HepG2 (cell line): ENCODE results near the gene HOXA4. TPM values are rescaled to one million over a fixed set of nuclear protein-coding genes. Genes with fewer than 3 reads are reported as not detected.

Experiments
- ATAC-seq: fragments of 200-7000 bp; cut with Tn5 transposase; 3 replicates; pipeline ENCODE4 v1.9.1; 2020; ENCODE audit warnings: mild to moderate bottlenecking, moderate library complexity
- BruUV-seq: library from RNA; stranded (reverse); fragments of 400-500 nt; replicated peaks from 2 replicates; lab custom pipeline; 2021; lab: Mats Ljungman, UMichigan
- CTCF ChIA-PET: fragments of 300-600 bp; formaldehyde crosslinking; extraction: SDS; loops from one replicate; lab custom pipeline; 2021; ENCODE audit warnings: low total read pairs, inconsistent platforms, low intra/inter-chr PET ratio; lab: Yijun Ruan, JAX
- POLR2A ChIA-PET: fragments of 350-600 bp; sonication (Branson Sonifier 250); formaldehyde crosslinking; loops from one replicate; lab custom pipeline; 2020; ENCODE audit warnings: antibody characterized with exemption, inconsistent platforms; lab: Yijun Ruan, JAX
- DNase-seq: peaks from one replicate; pipeline ENCODE4 v3.0.0-alpha.2; 2015; ENCODE audit warnings: low spot score
- FAIRE-seq: peaks from 3 replicates; lab custom pipeline; 2011; peaks lifted over from hg19 to GRCh38; lab: Jason Lieb, UNC
- H2AFZ ChIP-seq: one replicate; pipeline ENCODE4 v1.6.1; 2011; ENCODE audit warnings: low read length, inconsistent platforms
- H3K27ac ChIP-seq: fragments of 300-600 bp; 3 replicates; pipeline ENCODE4 v1.8.0; 2011; ENCODE audit warnings: mixed run types, mild to moderate bottlenecking, mixed read lengths, low read length, inconsistent platforms; ENCODE audit not compliant: insufficient read depth; ENCODE audit errors: extremely low read length
- H3K27me3 ChIP-seq, 2 experiments: fragments of 200-600 bp in 1 of 2; 2 replicates in 1 of 2; 3 replicates in 1 of 2; pipeline versions ENCODE4 v1.6.0 to v1.8.0; 2011; ENCODE audit warnings: low read length in 2 of 2, mild to moderate bottlenecking in 2 of 2, moderate library complexity in 2 of 2, inconsistent platforms in 1 of 2; ENCODE audit not compliant: insufficient read depth in 2 of 2, control insufficient read depth in 1 of 2
- H3K36me3 ChIP-seq, 2 experiments: fragments of 200-600 bp in 1 of 2; replicated peaks in 1 of 2; 2 replicates in 1 of 2; 3 replicates in 1 of 2; pipeline versions ENCODE4 v1.5.1 to v1.8.0; 2011; ENCODE audit warnings: low read length in 2 of 2, inconsistent platforms in 1 of 2; ENCODE audit not compliant: insufficient read depth in 2 of 2, control insufficient read depth in 1 of 2
- H3K4me1 ChIP-seq: 2 replicates; pipeline ENCODE4 v1.5.1; 2012; ENCODE audit warnings: low read length, inconsistent platforms; ENCODE audit not compliant: insufficient read depth
- H3K4me2 ChIP-seq: 2 replicates; pipeline ENCODE4 v1.6.0; 2011; ENCODE audit warnings: low read depth, low read length, inconsistent platforms
- H3K4me3 ChIP-seq, 3 experiments: fragments of 200-600 bp in 1 of 3; sonication (generic), shearing (Covaris generic) in 1 of 3; replicated peaks in 1 of 3; 2 replicates each; pipeline ENCODE4 v1.5.1; 2011 to 2016; ENCODE audit warnings: low read length in 3 of 3, inconsistent platforms in 2 of 3, low read depth in 2 of 3, mild to moderate bottlenecking in 2 of 3, control low read depth in 1 of 3, mixed read lengths in 1 of 3; ENCODE audit not compliant: insufficient read depth in 1 of 3
- H3K79me2 ChIP-seq: one replicate; pipeline ENCODE4 v1.6.1; 2011; ENCODE audit warnings: low read length, inconsistent platforms; ENCODE audit not compliant: insufficient read depth
- H3K9ac ChIP-seq: 2 replicates; pipeline ENCODE4 v1.6.0; 2011; ENCODE audit warnings: mild to moderate bottlenecking, low read depth, low read length, inconsistent platforms; ENCODE audit not compliant: insufficient read depth
- H3K9me3 ChIP-seq: 2 replicates; pipeline ENCODE4 v1.5.1; 2012; ENCODE audit warnings: mild to moderate bottlenecking, low read length
- H4K20me1 ChIP-seq: 2 replicates; pipeline ENCODE4 v1.6.0; 2011; ENCODE audit warnings: inconsistent platforms, mild to moderate bottlenecking, low read length, moderate library complexity; ENCODE audit not compliant: insufficient read depth
- HINFP ChIP-seq: sonication (generic); formaldehyde crosslinking; IDR thresholded peaks from 2 replicates; pipeline ENCODE4 v1.4.0; 2020; ENCODE audit warnings: low read depth, mild to moderate bottlenecking, missing genetic modification reagents
- KDM2A ChIP-seq: sonication (generic); formaldehyde crosslinking; IDR thresholded peaks from 2 replicates; pipeline ENCODE4 v1.4.0; 2020; ENCODE audit warnings: low read depth, missing genetic modification reagents, borderline replicate concordance
- MIER3 ChIP-seq: IDR thresholded peaks from 2 replicates; pipeline ENCODE4 v1.6.1; 2016; ENCODE audit warnings: missing compliant biosample characterization, borderline replicate concordance
- POLR2AphosphoS2 ChIP-seq: IDR thresholded peaks from 2 replicates; pipeline ENCODE4 v1.6.1; 2011; ENCODE audit warnings: low read depth, low read length, improper control_type of control experiment
- THYN1 ChIP-seq: sonication (generic); formaldehyde crosslinking; IDR thresholded peaks from 2 replicates; pipeline ENCODE4 v1.8.1; 2023; ENCODE audit warnings: low read depth, mild to moderate bottlenecking, moderate library complexity, missing genetic modification reagents, borderline replicate concordance
- ZNF451 ChIP-seq: sonication (generic); formaldehyde crosslinking; IDR thresholded peaks from 2 replicates; pipeline ENCODE4 v1.5.0; 2020; ENCODE audit warnings: mild to moderate bottlenecking, missing genetic modification reagents
- ZNF572 ChIP-seq: sonication (generic); formaldehyde crosslinking; IDR thresholded peaks from 2 replicates; pipeline ENCODE4 v1.5.1; 2020; ENCODE audit warnings: mild to moderate bottlenecking, missing genetic modification reagents
- ZNF761 ChIP-seq: sonication (generic); formaldehyde crosslinking; conservative IDR thresholded peaks from 2 replicates; pipeline ENCODE4 v1.4.0; 2020; ENCODE audit warnings: mild to moderate bottlenecking, missing genetic modification reagents
- WGBS: methylation state at CpG from one replicate; pipeline ENCODE4 v1.1.6; 2017; ENCODE audit warnings: low lambda C conversion rate; 5-methylcytosine and 5-hydroxymethylcytosine counted together
- in situ Hi-C: cut with HindIII; loops from 2 replicates; pipeline ENCODE4 v1.10.0; 2017; ENCODE audit warnings: low pct_unique_long_range_greater_than_20kb; ENCODE audit not compliant: extremely low pct_ligation_motif_present
- intact Hi-C: fragments of 100-400 bp; cut with micrococcal nuclease; formaldehyde crosslinking; loops from one replicate; pipeline ENCODE4 v1.10.0; 2022; ENCODE audit not compliant: unreplicated experiment
- polyA plus RNA-seq, 8 experiments: library from polyadenylated mRNA; depleted of rRNA in 3 of 8; stranded (reverse) in 7 of 8; unstranded in 1 of 8; fragments of >200 nt; fragmentation: Illumina TruSeq in 4 of 8; extraction: Trizol in 4 of 8; gene quantifications; 2 replicates each; pipeline versions ENCODE4 v1.2.1 to v1.2.3, GENCODE V29; 2011 to 2016; ENCODE audit warnings: low read depth in 4 of 8, missing spikeins in 1 of 8, mixed read lengths in 1 of 8; ENCODE audit not compliant: insufficient read depth in 1 of 8
- total RNA-seq, 5 experiments: library from RNA; depleted of rRNA; stranded (reverse); fragments of >200 nt; fragmentation: Illumina TruSeq; extraction: Trizol; gene quantifications; 2 replicates each; pipeline ENCODE4 v1.2.3, GENCODE V29; 2016; ENCODE audit warnings: low read depth in 1 of 5

HOXA4 gene
- total and polyA plus RNA-seq, 2 of the 13 experiments (the other 11 are each of a cell fraction or from before 2014, with no cell fraction given): 2.4 to 5.4 TPM

GRCh38 chr7:27166531-27167505, 36.3 kb upstream of the HOXA4 start:
- FAIRE-seq (no peak), DNase-seq (no peak), ATAC-seq (no peak)
- peaks cover 2 to 56% of the 10 kb centered on the region in 2 experiments for H3K27me3 ChIP-seq
- in situ Hi-C loops: loop anchor here (25.0 kb wide), 1 partner anchor 1080 kb away; no protein-coding TSS in a partner anchor
- no peak overlapping the region for H3K4me2 ChIP-seq
- no peaks in the 10 kb centered on the region for H3K36me3 ChIP-seq
- no TSS peak for BruUV-seq
- intact Hi-C loops: no loop called here
- WGBS: 69% methylated on average over 40 of the region's 50 CpGs
- H3K9ac ChIP-seq: no peak overlapping the region
- no peaks in the 10 kb centered on the region for H4K20me1 ChIP-seq
- ChIA-PET POLR2A (no interaction called here), CTCF (no interaction called here)
- peaks cover 13% of the 10 kb centered on the region for H3K4me1 ChIP-seq
- no peak overlapping the region for H3K27ac ChIP-seq
- H3K4me3 ChIP-seq: no peak overlapping the region
- H3K9me3 ChIP-seq: no peaks in the 10 kb centered on the region
- no peaks in the 10 kb centered on the region for H3K79me2 ChIP-seq
- no peak for TF ChIP-seq MIER3 (CRISPR knock-in tag)
- no peak for TF ChIP-seq KDM2A (CRISPR knock-in tag)
- no peak for TF ChIP-seq POLR2AphosphoS2
- no peak for TF ChIP-seq ZNF761 (CRISPR knock-in tag)
- TF ChIP-seq ZNF572 (CRISPR knock-in tag): no peak
- TF ChIP-seq THYN1 (CRISPR knock-in tag): no peak
- no peak for TF ChIP-seq HINFP
- no peak for TF ChIP-seq ZNF451 (CRISPR knock-in tag)
- H2AFZ ChIP-seq: no peak overlapping the region
